ENCODE measurements around the gene FABP3.

GRCh38 chr1:31401241-31401640 lies 28.4 kb upstream of the FABP3 start:
- TF ChIP-seq EP300 (IDR thresholded peaks at IDR 0.05) (no peak), CTCF (IDR thresholded peaks at IDR 0.05) (no peak)
